ENCODE data around the gene VEPH1. TPM values are rescaled to one million over a fixed set of nuclear protein-coding genes. Genes with fewer than 3 reads are reported as not detected.

VEPH1 gene
- 1 to 10 TPM in 3 of 4 donors, under 1 TPM in 1; 0.59 to 4.7 (median 2.7) TPM for total RNA-seq

DNA sequence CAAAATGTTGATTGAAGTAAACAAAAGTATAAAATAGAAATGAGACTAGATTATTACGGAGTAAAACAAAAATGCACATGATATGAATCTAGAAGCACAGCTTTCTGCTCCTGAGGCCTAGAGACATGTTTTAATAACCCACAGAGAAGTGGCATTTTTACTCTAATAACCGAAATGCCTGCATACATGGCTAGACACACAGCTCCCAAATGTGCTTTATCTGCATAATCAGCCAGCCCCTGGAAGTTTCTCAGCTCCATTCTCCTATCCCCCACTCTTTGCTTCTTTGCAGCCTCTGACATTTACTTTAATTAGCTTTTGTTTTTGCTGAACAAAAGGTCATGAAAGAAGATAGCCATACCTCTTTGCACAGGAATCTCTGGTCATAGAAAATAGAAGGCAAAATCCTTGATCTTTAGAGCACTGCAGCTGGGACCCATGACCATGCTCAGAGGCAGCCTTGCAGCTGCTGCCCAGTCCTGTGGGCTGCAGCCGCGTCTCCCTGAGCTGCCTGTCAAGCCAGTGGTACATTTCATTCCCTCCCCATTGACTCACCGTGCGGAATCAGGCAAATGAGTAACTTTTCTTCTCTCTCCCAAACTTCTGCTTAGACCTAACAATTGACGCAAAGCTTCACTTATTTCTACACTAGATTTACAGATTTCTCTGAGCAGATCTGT lies at the start of gene VEPH1:
Gene VEPH1 (minus strand): TSS at position 501 of the 680 bp plus-strand sequence. CDS start 8,067 bp downstream, outside the sequence.
- TF ChIP-seq, protein P1, sequence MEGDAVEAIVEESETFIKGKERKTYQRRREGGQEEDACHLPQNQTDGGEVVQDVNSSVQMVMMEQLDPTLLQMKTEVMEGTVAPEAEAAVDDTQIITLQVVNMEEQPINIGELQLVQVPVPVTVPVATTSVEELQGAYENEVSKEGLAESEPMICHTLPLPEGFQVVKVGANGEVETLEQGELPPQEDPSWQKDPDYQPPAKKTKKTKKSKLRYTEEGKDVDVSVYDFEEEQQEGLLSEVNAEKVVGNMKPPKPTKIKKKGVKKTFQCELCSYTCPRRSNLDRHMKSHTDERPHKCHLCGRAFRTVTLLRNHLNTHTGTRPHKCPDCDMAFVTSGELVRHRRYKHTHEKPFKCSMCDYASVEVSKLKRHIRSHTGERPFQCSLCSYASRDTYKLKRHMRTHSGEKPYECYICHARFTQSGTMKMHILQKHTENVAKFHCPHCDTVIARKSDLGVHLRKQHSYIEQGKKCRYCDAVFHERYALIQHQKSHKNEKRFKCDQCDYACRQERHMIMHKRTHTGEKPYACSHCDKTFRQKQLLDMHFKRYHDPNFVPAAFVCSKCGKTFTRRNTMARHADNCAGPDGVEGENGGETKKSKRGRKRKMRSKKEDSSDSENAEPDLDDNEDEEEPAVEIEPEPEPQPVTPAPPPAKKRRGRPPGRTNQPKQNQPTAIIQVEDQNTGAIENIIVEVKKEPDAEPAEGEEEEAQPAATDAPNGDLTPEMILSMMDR (IDR thresholded peaks at IDR 0.05): no peak
- no peak for TF ChIP-seq POLR2A (IDR thresholded peaks at IDR 0.05)
- 79 to 92% methylated on average over 7 of the region's 7 CpGs for whole genome bisulfite sequencing, 2 donors
- intact Hi-C loops (cut with DNase I; ENCODE audit: low total_unique reads): no loop called here
- DNase-seq (ENCODE audit: low spot score in 2 of 2): no peak
- H3K4me3 ChIP-seq (ENCODE audit: low read depth, poor library complexity, severe bottlenecking): no peak within 1 kb of the TSS

DNA sequence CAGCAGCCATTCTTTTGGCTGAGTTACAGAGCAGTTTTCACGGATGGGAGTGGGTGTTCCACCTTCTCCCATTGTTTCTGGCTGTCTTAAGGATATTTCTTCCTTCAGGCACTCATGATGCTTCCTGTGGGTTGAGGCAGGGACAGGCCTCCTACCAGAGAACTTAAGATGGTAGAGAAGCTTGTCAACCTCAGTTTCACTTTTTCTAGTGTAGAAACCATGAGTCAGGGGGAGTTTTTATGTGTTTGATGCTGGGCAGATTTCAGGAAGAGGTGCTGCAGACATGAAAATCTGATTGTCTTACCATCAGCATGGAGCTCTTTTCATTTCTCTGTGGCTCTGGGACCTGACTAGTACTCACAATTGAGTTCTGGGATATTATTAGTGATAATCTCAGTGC lies 48.7 kb upstream of the VEPH1 start:
- intact Hi-C loops (cut with DNase I; ENCODE audit: low total_unique reads): no loop called here

DNA sequence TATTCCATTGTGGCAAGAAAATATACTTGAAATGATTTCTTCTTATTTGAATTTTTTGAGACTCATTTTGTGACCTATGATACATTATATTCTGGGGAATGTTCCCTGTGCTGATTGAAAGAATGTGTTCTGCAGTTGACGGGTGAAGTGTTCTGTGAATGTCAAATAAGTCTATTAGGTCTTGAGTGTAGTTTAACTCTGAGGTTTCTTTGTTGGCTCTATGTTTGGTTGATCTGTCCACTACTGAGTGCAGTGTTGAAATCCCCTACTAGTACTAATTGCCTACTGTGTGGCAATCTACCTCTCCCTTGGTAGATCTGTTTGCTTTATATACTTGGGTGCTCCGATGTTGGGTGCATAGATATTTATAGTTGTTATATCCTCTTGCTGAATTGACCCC lies 46.3 kb upstream of the VEPH1 start:
- no peak for DNase-seq (ENCODE audit: low spot score in 2 of 2)
- no peak overlapping the region for H3K4me3 ChIP-seq (ENCODE audit: low read depth, poor library complexity, severe bottlenecking)
- TF ChIP-seq, protein P1 (IDR thresholded peaks at IDR 0.05): no peak
- no peak for TF ChIP-seq POLR2A (IDR thresholded peaks at IDR 0.05)
- 92 to 99% methylated on average over 2 of the region's 2 CpGs for WGBS, 2 donors
- intact Hi-C loops (cut with DNase I; ENCODE audit: low total_unique reads): no loop called here

More for the DNA sequence above, 48.7 kb upstream of the VEPH1 start:
- TF ChIP-seq POLR2A (IDR thresholded peaks at IDR 0.05): no peak
- TF ChIP-seq, protein P1 (IDR thresholded peaks at IDR 0.05): no peak
- DNase-seq (ENCODE audit: low spot score in 2 of 2): no peak
- WGBS, 2 donors: 65 to 78% methylated on average over 1 of the region's 1 CpG
- H3K4me3 ChIP-seq (ENCODE audit: low read depth, poor library complexity, severe bottlenecking): no peak overlapping the region

DNA sequence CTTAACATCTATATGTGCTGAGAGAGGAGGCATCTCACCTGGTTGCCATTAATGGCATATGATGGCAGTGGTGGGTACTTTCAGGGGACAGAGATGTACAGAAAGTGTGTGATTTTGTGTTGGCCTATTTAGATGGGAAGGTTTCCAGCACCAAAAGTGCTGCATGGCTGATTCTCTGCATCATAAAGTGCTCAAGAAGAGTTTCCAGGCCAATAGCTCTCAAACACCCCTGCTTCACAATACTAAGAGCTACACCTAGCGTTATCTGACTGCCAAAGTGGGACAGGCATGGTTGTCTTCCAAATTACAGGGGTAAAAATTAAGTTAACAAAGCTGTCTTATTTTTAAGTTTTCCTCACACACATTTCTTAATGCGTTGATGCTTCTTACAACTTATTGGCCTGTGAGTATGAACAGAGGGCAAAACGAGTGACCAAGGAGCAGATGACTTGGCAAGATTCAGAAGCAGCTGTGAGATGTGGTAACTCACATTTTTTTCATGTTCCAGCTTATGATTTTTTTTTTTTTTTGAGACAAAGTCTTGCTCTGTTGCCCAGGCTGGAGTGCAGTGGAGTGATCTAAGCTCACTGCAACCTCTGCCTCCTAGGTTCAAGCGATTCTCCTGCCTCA lies 41.4 kb upstream of the VEPH1 start:
- H3K4me3 ChIP-seq (ENCODE audit: low read depth, poor library complexity, severe bottlenecking): no peak overlapping the region
- DNase-seq (ENCODE audit: low spot score in 2 of 2): peak in 1 of 2 donors; percentile 35
- no peak for TF ChIP-seq POLR2A (IDR thresholded peaks at IDR 0.05)
- TF ChIP-seq, protein P1 (IDR thresholded peaks at IDR 0.05): no peak
- intact Hi-C loops (cut with DNase I; ENCODE audit: low total_unique reads): no loop called here
- WGBS, 2 donors: 58 to 62% methylated on average over 4 of the region's 4 CpGs

DNA sequence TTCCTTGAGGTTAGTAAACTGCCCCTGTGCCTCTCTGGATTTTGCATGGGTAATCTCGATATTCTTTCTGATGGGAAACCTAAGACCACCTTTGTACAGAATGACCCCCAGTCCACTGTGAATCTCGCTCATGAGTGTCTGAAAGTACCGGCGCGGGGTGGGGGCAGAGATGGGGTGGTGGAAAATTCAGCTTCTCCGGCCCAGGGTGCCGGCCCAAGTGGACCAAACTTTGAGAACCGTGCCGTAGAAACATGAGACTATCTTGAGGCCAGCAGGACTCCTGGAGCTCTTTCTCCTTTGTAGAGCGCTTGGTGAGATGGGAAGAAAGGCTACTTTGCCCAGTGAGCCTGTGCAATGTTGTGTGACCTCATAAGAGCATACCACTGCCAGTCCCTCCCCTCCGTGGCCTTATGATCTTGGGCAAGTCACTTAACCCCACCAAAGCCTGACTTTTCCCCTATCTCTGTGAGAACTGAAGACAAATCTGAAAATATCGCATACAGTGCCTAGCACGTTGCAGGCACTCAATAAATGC lies 40.4 kb upstream of the VEPH1 start:
- WGBS, 2 donors: 68 to 73% methylated on average over 13 of the region's 13 CpGs
- H3K4me3 ChIP-seq (ENCODE audit: low read depth, poor library complexity, severe bottlenecking): no peak overlapping the region
- TF ChIP-seq, protein P1 (IDR thresholded peaks at IDR 0.05): no peak
- no peak for TF ChIP-seq POLR2A (IDR thresholded peaks at IDR 0.05)
- no peak for DNase-seq (ENCODE audit: low spot score in 2 of 2)
- intact Hi-C loops (cut with DNase I; ENCODE audit: low total_unique reads): no loop called here

Data from lower leg skin (tissue), 4 donors.